HG03103 (cell line): ENCODE measurements around the gene ABCC1.
"Not testable (repeated sequence)": the region's sequence is repeated elsewhere in the genome, so short reads cannot be mapped to it uniquely, and the experiment has no call there.

Source experiments
- ATAC-seq: cut with Tn5 transposase; IDR thresholded peaks from one replicate; pipeline ENCODE4 v1.9.1; 2021; ENCODE audit warnings: low read depth; ENCODE audit not compliant: unreplicated experiment

The ABCC1 gene

GRCh38 chr16:16148755-16149154 is 199.3 kb downstream of the ABCC1 start:
- ATAC-seq = no peak

DNA sequence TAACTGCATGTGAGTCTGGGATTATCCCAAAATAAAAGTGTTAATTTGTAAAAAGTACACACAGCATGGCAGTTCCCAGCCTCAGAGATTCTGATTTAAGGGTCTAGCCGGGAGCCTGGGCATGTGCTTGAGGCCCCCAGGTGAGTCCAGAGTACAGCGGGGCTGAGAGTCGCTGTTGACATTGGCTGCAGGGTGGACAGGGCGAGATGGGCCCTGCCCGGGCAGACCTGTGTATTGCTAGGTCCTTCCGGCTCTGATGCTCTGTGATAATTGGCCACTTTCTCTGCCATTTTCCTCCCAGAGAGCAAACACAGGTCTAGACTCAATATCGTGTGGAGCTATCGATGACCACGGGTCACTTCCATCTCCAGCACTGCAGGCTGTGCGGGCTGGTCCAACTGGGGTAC is 200.3 kb downstream of the ABCC1 start:
- ATAC-seq = no peak

DNA sequence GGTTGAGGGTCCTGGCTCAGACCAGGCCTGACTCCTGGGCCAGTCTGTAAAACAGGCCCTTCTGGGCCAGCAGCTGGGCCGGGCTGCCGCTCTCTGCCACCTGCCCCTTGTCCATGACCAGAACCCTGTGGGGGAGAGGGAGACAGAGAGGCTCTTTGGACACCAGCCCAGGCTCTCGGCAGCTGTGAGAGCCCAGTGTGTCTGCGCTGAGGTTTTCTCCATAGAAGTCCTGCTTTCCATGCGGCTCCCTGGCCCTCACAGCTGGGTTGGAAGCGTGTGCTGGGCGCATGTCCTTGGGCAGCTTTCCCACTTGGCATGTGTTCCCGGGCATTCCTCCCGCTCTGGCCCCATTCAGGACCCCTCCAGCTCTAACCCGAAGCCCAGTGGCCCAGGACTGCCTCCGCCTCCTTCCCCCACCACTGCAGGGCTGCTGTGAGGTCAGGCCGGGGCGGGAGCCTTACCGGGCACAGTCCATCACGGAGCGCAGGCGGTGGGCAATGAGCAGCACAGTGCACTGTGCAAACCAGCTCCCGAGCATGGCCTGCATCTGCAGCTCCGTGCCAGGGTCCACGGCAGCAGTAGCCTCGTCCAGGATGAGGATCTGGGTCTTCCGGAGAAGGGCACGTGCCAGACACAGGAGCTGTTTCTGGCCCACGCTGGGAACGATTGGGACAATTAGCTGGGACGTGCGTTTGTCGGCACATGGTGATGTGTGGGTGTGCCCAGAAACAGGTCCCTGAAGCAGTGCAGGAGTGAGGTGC is 200.9 kb downstream of the ABCC1 start:
- no peak for ATAC-seq

GRCh38 chr16:16150878-16151152 is 201.4 kb downstream of the ABCC1 start:
- no peak for ATAC-seq

DNA sequence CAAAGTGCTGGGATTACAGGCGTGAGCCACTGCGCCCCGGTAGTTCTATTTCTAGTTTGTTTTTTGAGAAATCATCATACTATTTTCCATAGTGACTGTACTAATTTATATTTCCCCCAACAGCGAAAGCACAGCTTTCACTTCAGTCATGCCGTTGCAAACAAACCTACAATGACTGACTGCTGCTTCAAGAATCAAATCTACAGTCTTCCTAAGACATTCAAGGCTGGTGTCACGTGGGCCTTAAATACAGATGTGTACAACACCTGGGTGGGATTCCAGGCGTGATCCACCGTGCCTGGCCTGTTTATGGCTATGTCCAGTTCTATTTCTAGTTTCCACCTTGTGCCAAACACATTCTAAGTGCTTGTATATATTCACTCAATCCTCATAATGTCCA is 201.9 kb downstream of the ABCC1 start:
- ATAC-seq = no peak

DNA sequence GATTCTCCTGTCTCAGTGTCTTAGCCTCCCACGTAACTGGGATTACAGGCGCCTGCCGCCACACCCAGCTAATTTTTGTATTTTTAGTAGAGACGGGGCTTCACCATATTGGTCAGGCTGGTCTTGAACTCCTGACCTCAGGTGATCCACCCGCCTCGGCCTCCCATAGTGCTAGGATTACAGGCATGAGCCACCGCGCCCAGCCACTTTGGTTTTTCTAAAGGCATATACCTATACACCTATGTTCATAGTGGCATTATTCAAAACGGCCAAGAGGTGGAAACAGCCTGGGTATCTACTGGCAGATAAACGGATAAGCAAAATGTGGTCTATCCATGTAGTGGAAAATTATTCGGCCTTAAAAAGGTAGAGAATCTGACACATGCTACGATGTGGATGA is 203.6 kb downstream of the ABCC1 start:
- not testable (repeated sequence) for ATAC-seq

GRCh38 chr16:16154281-16154951 is 205.0 kb downstream of the ABCC1 start:
- ATAC-seq = no peak

- ATAC-seq = no peak
Measured at GRCh38 chr16:16155234-16155633, 205.8 kb downstream of the ABCC1 start.

DNA sequence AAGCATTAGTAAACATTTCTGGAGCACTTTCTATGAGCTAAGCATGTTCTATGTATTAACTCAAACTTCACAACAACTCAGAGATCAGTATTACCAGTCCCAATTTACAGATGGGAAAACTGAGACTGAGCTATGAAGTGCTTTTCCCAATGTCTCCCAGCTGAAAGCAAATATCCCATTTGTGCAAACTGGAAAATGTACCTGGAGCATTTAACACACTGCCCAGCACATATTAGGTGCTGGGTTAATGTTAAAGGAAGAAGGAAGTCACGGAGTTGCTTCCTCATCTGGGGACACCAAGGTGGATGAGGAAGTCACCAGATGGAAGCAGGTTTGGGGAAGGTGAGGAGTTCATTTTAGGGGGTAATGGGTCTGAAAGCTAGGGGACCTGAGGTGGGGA is 207.8 kb downstream of the ABCC1 start:
- no peak for ATAC-seq

GRCh38 chr16:16158082-16158658 is 208.8 kb downstream of the ABCC1 start:
- no peak for ATAC-seq

DNA sequence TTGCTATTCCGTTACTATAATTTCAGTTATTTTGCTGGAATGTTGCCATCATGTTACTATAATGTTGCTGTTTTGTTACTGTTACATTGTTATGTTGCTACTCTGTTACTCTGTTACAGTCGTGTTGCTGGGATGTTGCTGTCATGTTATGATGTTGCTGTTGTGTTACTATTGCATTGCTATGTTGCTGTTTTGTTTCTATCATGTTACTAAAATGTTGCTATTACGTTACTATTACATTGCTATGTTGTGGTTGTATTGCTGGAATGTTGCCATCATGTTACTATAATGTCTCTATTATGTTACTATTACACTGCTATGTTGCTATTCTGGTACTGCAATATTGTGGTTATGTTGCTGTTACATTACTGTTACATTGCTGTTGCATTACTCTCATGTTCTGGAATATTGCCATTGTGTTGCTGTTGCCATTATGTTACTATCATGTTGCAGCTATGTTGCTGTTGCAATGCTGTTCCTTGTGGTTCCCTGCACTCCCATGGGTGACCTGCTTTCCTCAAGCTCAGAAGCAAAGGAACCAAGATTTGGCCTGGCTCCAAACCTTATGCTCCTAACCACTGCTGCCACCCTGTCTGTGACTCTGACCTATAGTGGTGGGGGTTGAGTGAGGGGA is 209.4 kb downstream of the ABCC1 start:
- ATAC-seq = no peak

GRCh38 chr16:16159662-16160061 is 210.2 kb downstream of the ABCC1 start:
- ATAC-seq = no peak

GRCh38 chr16:16161319-16161718 is 211.9 kb downstream of the ABCC1 start:
- ATAC-seq = no peak

GRCh38 chr16:16161840-16162239 is 212.4 kb downstream of the ABCC1 start:
- ATAC-seq = not testable (repeated sequence)

DNA sequence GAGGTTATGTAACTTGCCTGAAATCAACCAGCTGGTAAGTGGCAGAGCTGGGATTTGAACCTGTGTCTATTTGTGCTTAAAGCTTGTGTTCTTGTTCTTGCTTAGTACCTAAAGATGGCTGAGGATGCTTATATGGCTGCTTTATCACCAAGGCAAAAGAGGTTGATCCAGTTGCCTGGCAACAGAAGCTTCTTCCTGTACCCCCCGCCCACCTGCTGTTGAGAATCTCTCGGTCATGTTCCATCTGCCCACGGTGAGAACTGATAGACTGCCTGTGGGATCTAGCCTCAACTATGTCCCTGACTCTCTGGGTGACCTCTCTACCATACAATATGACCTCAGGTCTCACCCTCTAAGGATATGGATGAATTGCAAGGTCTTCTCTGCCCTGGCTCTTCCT is 213.2 kb downstream of the ABCC1 start:
- no peak for ATAC-seq

DNA sequence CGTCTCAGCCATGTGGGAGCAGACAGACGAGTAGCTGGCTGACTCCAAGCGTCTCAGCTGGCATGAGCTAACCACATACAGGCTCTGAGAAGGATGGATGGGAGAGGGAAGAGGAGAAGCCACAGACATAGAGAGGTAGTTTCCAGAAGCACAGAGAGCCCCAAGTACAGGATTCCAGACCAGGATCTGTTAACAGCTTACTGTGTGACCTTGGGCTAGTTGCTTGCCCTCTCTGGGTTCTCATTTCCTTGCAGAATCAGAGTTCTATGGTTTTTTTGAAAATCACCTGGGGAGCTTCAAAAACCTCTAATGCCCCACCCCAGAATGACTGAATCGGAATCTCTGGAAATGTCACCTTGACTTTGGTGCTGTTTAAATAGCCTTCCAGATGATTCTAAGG is 213.7 kb downstream of the ABCC1 start:
- no peak for ATAC-seq

DNA sequence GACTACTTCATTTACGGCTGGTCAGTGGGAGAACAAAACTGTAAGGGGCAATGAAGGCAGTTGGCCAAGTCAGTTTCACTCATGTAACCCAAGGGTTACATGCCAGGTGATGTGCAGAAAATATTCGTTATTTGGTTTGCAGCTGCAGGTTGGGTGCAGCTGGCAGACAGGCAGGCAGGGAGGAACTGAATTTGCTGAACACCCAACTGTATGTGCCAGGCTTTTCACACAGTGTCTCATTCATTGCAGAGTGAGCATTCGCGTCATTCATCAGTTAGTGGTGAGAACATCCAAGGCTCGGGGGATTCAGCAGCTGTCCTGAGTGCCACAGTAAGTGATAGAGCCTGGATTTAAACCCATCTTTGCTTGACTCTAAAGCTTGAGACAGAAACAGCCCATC is 214.2 kb downstream of the ABCC1 start:
- ATAC-seq = no peak

DNA sequence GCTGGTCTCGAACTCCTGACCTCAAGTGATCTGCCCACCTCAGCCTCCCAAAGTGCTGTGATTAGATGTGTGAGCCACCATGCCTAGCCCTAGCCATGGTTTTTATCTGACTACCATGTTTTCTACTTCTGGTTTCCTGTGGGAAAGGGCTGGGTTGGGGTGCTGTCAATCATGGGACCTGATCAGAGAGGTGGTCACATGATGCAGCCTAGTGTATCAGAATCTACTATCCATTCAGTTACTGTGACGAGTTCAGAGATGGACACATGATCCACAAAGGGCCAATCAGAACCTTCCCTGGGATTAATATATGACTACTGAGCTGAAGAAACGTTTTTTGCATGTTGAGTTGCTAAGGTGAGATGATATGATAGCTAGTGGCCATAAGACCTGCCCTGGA is 214.8 kb downstream of the ABCC1 start:
- ATAC-seq = no peak

DNA sequence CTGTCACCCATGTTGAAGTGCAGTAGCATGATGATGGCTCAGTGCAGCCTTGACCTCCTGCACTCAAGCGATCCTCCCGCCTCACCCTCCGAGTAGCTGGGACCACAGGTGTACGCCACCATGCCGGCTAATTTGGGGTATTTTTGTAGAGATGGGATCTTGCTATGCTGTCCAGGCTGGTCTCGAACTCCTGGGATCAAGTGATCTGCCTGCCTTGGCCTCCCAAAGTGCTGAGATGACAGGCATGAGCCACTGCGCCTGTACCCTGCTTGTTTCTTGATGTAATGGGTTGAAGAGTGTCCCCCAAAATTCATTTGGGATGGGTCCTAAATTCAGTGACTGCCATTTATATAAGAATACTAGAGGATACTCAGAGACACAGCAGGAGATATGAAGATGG is 216.7 kb downstream of the ABCC1 start:
- no peak for ATAC-seq

- no peak for ATAC-seq
Measured at GRCh38 chr16:16166949-16167348, 217.5 kb downstream of the ABCC1 start.

GRCh38 chr16:16167927-16168326 is 218.5 kb downstream of the ABCC1 start:
- ATAC-seq = no peak

- ATAC-seq = no peak
Measured at GRCh38 chr16:16168431-16168830, 219.0 kb downstream of the ABCC1 start.
